GM18858 (cell line): ENCODE results near the gene CHCHD3.

Experiments
- ATAC-seq: cut with Tn5 transposase; IDR thresholded peaks from one replicate; pipeline ENCODE4 v1.9.1; 2021; ENCODE audit not compliant: unreplicated experiment

CHCHD3 gene

GRCh38 chr7:133047321-133047720, 34.6 kb downstream of the CHCHD3 start:
- no peak for ATAC-seq

- ATAC-seq: no peak
These were observed 37.0 kb downstream of the CHCHD3 start for GRCh38 chr7:133044722-133045473.

GRCh38 chr7:133040674-133041073, 41.2 kb downstream of the CHCHD3 start:
- ATAC-seq: no peak

GRCh38 chr7:133040178-133040577, 41.7 kb downstream of the CHCHD3 start:
- ATAC-seq: no peak

- no peak for ATAC-seq
These were observed 42.3 kb downstream of the CHCHD3 start for GRCh38 chr7:133039614-133040013.

- no peak for ATAC-seq
These were observed 45.6 kb downstream of the CHCHD3 start for GRCh38 chr7:133036289-133036688.

GRCh38 chr7:133035240-133035639, 46.6 kb downstream of the CHCHD3 start:
- ATAC-seq: peak; percentile 70

- no peak for ATAC-seq
These were observed 51.5 kb downstream of the CHCHD3 start for GRCh38 chr7:133030346-133030745.

GRCh38 chr7:133029463-133029862, 52.4 kb downstream of the CHCHD3 start:
- ATAC-seq: no peak

GRCh38 chr7:133027397-133027796, 54.5 kb downstream of the CHCHD3 start:
- no peak for ATAC-seq

- no peak for ATAC-seq
These were observed 55.6 kb downstream of the CHCHD3 start for GRCh38 chr7:133026210-133026859.

- no peak for ATAC-seq
These were observed 56.8 kb downstream of the CHCHD3 start for GRCh38 chr7:133025056-133025455.

GRCh38 chr7:133024596-133024995, 57.3 kb downstream of the CHCHD3 start:
- no peak for ATAC-seq

- no peak for ATAC-seq
These were observed 58.4 kb downstream of the CHCHD3 start for GRCh38 chr7:133023370-133024071.

GRCh38 chr7:133022661-133023060, 59.2 kb downstream of the CHCHD3 start:
- ATAC-seq: no peak

- no peak for ATAC-seq
These were observed 60.7 kb downstream of the CHCHD3 start for GRCh38 chr7:133021196-133021595.

GRCh38 chr7:133020496-133020895, 61.4 kb downstream of the CHCHD3 start:
- no peak for ATAC-seq

- no peak for ATAC-seq
These were observed 62.3 kb downstream of the CHCHD3 start for GRCh38 chr7:133019590-133019989.

- ATAC-seq: no peak
These were observed 65.3 kb downstream of the CHCHD3 start for GRCh38 chr7:133016604-133017003.

GRCh38 chr7:133015888-133016287, 66.0 kb downstream of the CHCHD3 start:
- ATAC-seq: no peak

- no peak for ATAC-seq
These were observed 70.1 kb downstream of the CHCHD3 start for GRCh38 chr7:133011746-133012145.
